Measurements from ENCODE around the gene SALL2. TPM values are rescaled to one million over a fixed set of nuclear protein-coding genes. Genes with fewer than 3 reads are reported as not detected.

Gene SALL2
- total RNA-seq, 1 experiment from 2014 or later, result 287 TPM

GRCh38 chr14:21494902-21495762 is 31.0 kb downstream of the SALL2 start:
- Mint-ChIP-seq H3K4me3 (no peak overlapping the region), H3K27ac (peak overlapping the region in 2 of 3 experiments; percentile 91 to 96; a peak in 4 of 7 replicates)

More at GRCh38 chr14:21494902-21495762, 31.0 kb downstream of the SALL2 start:
- H3K14ac ChIP-seq (ENCODE audit: insufficient read depth, low read length), result no peak overlapping the region
- H3K18ac ChIP-seq (ENCODE audit: insufficient read length, low read depth, low read length), result no peak overlapping the region
- no peak overlapping the region for H3K23ac ChIP-seq (ENCODE audit: insufficient read length, low read depth, low read length)
- Mint-ChIP-seq H3K9me3 (no peaks in the 10 kb centered on the region), H3K36me3 (ENCODE audit: insufficient read depth in 1 of 3, low read depth in 3 of 3) (peaks cover 63 to 91% (median 80%) of the 10 kb centered on the region in 3 experiments), H3K27me3 (ENCODE audit: low read depth) (no peaks in the 10 kb centered on the region), H3K4me1 (peaks cover 23 to 26% of the 10 kb centered on the region in 2 experiments)
- H3K56ac ChIP-seq (ENCODE audit: insufficient read length, low read depth, low read length), result no peak overlapping the region
- no peak overlapping the region for H3K9ac ChIP-seq (ENCODE audit: extremely low read depth, insufficient read length, low read length)
- WGBS (ENCODE audit: extremely low coverage, insufficient read length, low lambda C conversion rate), result no CpG with 5 or more reads among the region's 2 CpGs
- no peak for TF ChIP-seq CTCF (conservative IDR thresholded peaks at IDR 0.05)
- H3K27ac ChIP-seq (ENCODE audit: insufficient read length, low read depth, low read length), result peak overlapping the region; percentile 27
- H2BK120ac ChIP-seq (ENCODE audit: low read depth, low read length, poor library complexity, severe bottlenecking), result no peak overlapping the region
- H3K79me2 ChIP-seq (ENCODE audit: insufficient read depth, low read length), result no peaks in the 10 kb centered on the region
- no peaks in the 10 kb centered on the region for H4K20me1 ChIP-seq (ENCODE audit: control insufficient read depth, insufficient read depth, insufficient read length)
- no peak overlapping the region for H2AFZ ChIP-seq (ENCODE audit: low read length)
- no peak overlapping the region for H2BK20ac ChIP-seq (ENCODE audit: low read depth, low read length, poor library complexity, severe bottlenecking)
- H3T11ph ChIP-seq (ENCODE audit: low read length), result no peak overlapping the region
- no peaks in the 10 kb centered on the region for H3K23me2 ChIP-seq (ENCODE audit: insufficient read length, low read depth, low read length, poor library complexity, severe bottlenecking)
- DNase-seq, result no peak
- H3K4me1 ChIP-seq (ENCODE audit: insufficient read depth, low read length), result no peaks in the 10 kb centered on the region; the same call in 1 of the 2 replicates
- H3K4ac ChIP-seq (ENCODE audit: low read depth, low read length), result no peak overlapping the region
- H4K5ac ChIP-seq (ENCODE audit: insufficient read length, low read depth, low read length), result no peak overlapping the region
- no peaks in the 10 kb centered on the region for H3K27me3 ChIP-seq (ENCODE audit: insufficient read depth, low read length)
- H3K79me1 ChIP-seq (ENCODE audit: insufficient read depth, low read depth, low read length, poor library complexity, severe bottlenecking), result no peaks in the 10 kb centered on the region
- no peak overlapping the region for H4K91ac ChIP-seq (ENCODE audit: insufficient read length, low read depth, low read length)
- H2BK5ac ChIP-seq (ENCODE audit: insufficient read length, low read length), result no peak overlapping the region
- H3K9me3 ChIP-seq (ENCODE audit: control insufficient read depth, low read depth, low read length), result no peaks in the 10 kb centered on the region
- H2BK15ac ChIP-seq (ENCODE audit: low read depth, low read length), result no peak overlapping the region
- H2AK5ac ChIP-seq (ENCODE audit: insufficient read length, low read length), result no peak overlapping the region
- no peak overlapping the region for H4K8ac ChIP-seq (replicated peaks; ENCODE audit: insufficient read length, low read depth, low read length)
- no peak overlapping the region for H3K4me2 ChIP-seq (ENCODE audit: insufficient read depth, insufficient read length, low read length)
- H2BK12ac ChIP-seq (ENCODE audit: insufficient read length, low read depth, low read length), result no peak overlapping the region

Data from H9 (cell line).